SIG-M5 treated with dmso at 0.1 percent for 504 hours (cell line): ENCODE data around the gene TEKT1.
A peak's percentile ranks its signal among the peaks of the same experiment; 100 is the strongest.
"Not testable (repeated sequence)": the region's sequence is repeated elsewhere in the genome, so short reads cannot be mapped to it uniquely, and the experiment has no call there.

Experiments used
- DNase-seq: peaks from one replicate; lab custom pipeline; 2025; ENCODE audit not compliant: unreplicated experiment; lab: John Stamatoyannopoulos, UW

TEKT1 gene

DNA sequence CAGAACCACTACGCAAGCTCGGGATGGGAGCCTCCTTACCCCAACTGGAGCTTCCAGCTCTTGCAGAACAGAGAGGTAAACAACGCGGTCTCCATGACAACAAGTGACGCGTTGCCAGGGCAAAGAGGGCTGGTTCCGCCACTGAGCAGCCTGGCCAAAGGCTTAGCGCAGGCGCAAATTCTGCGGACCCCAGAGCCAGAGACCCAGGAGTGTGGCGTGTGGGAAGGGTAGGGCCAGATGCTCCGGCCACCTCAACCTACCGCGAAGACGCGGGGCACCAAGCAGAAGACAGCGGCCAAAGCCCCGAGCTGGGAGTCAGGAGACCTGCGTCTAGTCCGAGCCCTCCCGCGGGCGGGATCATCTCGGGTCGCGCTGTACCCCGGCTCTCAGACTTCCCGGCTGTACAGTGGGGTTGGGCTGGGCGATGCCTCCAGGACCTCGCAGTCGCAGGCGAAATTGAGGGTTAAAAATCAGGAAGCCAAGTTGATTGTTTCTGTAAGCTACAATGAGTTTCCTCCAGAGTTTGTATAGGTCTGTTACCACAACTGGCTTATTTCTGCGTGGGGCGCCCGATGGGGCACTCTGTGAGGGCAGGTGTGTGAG lies at the start of gene TEKT1:
TEKT1 (minus strand) TSS at position 69 of the 603 bp plus-strand sequence. CDS start 1,353 bp downstream, outside the sequence.
- peak; percentile 9 for DNase-seq

DNA sequence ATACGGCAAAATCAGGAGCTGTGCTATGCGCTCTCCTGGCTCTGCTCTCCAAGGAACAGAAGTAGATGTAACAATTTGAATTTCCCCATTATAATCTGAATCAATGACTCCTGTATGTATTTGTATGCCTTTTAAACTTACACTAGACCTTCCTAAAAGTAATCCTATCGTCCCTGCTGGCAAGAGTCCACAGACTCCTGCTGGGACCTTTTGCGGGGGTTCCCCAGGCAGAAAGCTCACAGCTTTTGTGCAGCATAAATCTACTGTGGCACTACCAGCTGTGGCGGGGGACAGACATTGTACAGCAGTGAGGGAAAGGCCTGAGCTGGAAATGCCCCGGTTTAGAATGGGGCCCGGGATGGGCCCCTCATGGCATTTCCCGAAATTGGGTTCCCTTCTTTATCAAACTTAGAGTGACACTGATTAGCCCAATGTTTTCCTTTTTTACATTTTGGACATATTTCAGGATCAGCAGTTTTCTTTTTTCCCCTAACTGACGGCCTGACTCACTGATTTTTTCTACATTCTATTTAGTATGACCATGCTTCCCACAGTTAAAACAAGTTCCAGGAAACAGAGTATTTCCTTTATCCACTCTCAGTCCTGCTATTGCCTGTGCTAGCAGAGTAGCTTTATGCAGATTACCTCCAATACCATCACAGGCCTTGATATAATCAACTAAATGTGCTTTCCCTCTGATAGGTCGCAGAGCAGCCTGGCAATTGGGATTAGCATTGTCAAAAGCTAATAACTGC lies 47.9 kb upstream of the TEKT1 start:
- DNase-seq = not testable (repeated sequence)

- not testable (repeated sequence) for DNase-seq
These were observed 43.7 kb upstream of the TEKT1 start for GRCh38 chr17:6875276-6875675.

- DNase-seq = no peak
These were observed 41.4 kb upstream of the TEKT1 start for GRCh38 chr17:6872936-6873335.

DNA sequence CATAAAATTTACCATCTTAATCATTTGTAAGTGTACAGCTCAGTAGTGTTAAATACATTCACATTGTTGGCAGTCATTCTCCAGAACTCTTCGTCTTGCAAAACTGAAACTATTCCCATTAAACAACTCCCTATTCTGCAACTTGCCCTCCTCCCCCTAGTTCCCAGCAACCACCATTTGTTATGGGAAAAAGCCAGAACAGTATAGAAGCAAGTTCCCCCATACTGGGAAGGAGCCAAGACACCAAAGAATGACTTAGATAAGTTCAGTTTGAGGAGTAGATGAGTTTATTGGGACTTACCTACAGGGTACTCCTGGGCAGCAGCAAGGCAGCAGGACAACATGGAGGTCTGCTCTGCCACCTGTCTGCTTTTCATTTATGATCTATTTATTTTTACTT lies 39.3 kb upstream of the TEKT1 start:
- DNase-seq = no peak

- DNase-seq = peak; percentile 8
These were observed 37.1 kb upstream of the TEKT1 start for GRCh38 chr17:6868582-6868981.

- DNase-seq = peak; percentile 4
These were observed 36.3 kb upstream of the TEKT1 start for GRCh38 chr17:6867849-6868248.

- DNase-seq = no peak
These were observed 31.3 kb upstream of the TEKT1 start for GRCh38 chr17:6862825-6863224.

GRCh38 chr17:6862122-6862521 lies 30.6 kb upstream of the TEKT1 start:
- no peak for DNase-seq

- DNase-seq = no peak
These were observed 26.4 kb upstream of the TEKT1 start for GRCh38 chr17:6857904-6858303.

DNA sequence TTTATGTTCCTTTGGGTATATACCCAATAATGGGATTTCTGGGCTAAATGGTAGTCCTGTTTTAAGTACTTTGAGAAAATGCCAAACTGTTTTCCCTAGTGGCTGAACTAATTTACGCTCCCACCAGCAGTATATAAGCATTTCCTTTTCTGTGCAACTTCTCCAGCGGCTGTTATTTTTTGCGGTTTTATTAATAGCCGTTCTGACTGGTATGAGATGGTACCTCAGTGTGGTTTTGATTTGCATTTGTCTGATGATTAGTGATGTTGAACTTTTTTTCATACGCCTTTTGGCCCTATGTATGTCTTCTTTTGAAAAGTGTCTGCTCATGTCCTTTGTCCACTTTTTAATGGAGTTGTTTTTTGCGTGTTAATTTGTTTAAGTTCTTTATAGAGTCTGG lies 25.8 kb upstream of the TEKT1 start:
- no peak for DNase-seq

DNA sequence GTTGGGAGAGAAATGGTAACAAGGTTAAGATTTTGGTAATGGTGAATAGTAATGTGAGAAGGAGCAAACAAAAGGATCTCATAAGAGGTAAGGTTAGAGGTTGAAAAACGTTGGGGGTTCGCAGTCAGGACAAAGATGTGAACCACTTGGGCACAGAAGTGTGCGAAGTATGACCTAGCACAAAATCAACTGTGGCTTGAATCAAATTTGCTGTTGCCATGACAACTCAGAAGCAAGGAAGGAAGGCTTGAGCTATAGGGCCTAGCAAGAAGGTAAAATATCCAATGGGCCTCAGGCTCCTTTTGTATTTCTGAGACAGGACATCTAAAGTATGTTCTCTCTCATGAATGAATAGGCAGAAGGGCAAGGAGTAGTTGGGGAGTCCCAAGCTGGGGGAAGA lies 24.5 kb upstream of the TEKT1 start:
- DNase-seq = no peak

DNA sequence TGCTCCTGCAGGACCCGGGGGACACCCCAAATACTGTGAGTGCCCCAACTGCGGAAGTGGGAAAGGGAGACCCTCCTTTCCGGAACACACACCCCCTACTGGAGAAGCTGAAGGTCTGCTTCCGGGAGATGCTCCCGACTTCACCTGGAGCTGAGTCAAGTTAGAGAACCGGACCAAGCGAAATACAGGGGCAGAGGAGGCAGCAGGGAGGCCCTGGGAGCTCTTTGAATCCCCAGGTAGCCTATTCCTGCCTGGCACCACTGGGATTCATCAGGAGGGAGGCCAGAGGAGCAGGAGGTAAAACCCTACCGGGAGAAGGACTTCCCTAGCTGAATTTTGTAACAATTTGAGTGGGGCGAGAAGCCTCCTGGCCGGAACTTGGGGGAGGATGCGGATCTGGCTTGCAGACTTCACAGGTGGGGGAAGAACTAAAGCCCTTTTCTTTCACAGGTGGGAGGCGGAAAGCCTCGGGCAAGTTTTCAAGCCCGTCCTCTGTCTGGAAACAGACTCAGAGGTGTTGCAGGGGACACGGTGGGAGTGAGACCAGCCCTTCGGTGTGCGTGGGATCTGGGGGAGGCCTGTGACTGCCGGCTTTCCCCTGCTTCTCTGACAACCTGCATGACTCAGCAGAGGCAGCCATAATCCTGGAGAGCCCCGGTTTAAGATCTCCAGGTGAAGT lies 22.4 kb upstream of the TEKT1 start:
- DNase-seq = peak; percentile 8

- DNase-seq = not testable (repeated sequence)
These were observed 17.1 kb upstream of the TEKT1 start for GRCh38 chr17:6848545-6849179.

DNA sequence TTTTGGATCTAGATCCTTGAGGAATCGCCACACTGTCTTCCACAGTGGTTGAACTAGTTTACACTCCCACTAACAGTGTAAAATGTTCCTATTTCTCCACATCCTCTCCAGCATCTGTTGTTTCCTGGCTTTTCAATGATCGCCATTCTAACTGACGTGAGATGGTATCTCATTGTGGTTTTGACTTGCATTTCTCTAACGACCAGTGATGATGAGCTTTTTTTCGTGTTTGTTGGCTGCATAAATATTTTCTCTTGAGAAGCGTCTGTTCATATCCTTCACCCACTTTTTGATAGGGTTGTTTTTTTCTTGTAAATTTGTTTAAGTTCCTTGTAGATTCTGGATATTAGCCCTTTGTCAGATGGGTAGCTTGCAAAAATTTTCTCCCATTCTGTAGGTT lies 14.6 kb upstream of the TEKT1 start:
- not testable (repeated sequence) for DNase-seq

- DNase-seq = not testable (repeated sequence)
These were observed 12.9 kb upstream of the TEKT1 start for GRCh38 chr17:6844406-6844805.

DNA sequence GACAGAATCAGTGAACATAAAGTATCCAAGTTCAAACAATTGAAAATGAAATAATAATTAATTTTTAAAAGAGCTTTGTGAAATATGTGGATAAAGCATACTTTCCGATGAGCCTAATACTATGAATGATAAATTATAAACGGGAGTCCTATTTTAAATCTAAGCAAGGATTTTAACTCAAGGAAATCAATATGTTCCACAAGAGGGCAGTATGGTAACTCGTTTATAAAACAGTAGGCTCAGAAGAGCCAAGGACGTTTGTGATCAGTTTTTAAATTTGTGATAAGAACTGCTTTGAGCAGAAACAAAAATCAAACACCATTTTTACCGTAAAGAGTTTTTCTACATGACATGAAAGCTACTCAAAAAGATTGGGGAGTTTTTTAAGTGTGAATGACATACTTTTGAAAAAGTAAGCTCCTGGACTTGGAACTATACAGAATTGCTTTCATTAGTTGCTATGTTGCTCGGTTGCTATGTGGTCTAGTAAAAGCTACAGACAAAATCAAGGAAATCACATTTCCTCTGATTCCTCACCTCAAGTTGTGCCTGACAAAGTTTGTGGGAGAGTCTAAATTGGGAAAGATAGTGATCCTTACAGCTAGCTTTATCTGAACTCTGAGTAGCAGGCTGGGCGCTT lies 11.8 kb upstream of the TEKT1 start:
- peak; percentile 32 for DNase-seq

DNA sequence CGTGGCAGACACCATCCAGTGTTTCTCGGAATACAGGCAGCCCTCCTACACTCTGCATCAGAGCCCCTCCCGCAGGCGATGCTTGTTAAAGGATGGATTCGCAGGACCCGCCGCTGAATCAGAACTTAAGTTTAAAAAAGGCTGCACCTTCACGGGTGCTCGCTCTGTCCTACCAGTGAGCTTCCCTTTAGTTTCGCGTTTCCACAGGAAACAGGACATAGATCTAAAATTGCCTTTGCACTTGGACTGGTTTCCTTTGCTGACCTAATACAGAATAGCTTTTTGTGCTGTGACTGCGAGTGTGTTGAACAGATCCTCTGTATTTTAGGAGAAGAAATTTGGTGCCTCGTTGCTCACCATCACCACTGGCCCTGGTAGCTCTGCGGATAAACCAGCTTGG lies 10.2 kb upstream of the TEKT1 start:
- not testable (repeated sequence) for DNase-seq

DNA sequence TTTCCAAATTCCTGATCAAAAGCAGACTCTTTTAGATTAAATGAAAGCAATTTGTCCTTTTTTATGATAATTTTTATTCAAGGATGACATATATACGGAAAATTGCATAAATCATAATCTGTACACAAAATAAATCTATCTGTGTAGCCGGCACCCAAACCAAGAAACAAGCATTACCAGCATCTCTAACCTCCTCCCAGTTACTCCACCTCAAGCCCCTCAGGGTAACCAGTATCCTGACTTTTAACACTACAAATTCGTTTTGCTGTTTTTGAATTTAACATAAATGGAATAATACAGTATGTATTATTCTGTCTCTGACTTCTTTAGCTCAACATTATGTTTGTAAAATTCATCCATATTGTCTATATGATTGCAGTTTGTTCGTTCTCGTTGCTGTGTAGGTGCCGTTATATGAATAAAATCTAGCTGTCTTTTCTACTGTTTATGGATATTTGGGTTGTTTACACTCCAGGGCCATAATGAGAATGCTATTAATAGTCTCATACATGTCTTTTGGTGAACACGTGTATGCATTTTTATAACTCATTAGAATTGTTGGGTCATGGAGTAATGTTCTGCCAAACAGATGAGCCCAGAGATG lies 1.0 kb downstream of the TEKT1 start:
- DNase-seq = no peak

DNA sequence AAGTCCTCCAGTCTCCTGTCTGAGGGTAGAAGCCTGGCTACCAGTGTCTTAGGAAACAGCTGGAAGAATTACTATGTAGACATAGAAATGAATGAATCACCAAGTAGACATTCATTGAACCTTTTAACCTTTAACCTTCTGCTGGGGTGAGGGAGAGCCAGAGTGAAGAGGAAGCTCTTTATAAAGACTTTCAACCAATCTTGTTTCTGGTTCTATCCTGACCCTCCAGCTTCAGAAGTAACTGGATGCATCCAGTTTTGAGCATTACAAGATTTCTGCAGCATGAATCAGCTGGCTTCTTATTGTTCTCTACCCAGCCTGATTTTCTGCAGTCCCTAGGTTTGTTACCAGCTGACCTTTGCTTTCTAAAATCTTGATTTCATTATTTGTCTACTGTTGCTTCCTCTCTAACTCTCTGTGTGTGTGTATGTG lies 8.5 kb downstream of the TEKT1 start:
- DNase-seq = no peak

GRCh38 chr17:6818938-6819337 lies 12.6 kb downstream of the TEKT1 start:
- no peak for DNase-seq
